ENCODE measurements around the gene BARX1. TPM values are rescaled to one million over a fixed set of nuclear protein-coding genes. Genes with fewer than 3 reads are reported as not detected.

The BARX1 gene, protein sequence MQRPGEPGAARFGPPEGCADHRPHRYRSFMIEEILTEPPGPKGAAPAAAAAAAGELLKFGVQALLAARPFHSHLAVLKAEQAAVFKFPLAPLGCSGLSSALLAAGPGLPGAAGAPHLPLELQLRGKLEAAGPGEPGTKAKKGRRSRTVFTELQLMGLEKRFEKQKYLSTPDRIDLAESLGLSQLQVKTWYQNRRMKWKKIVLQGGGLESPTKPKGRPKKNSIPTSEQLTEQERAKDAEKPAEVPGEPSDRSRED
- 1 to 10 TPM; 1.1 to 1.4 TPM for total RNA-seq

DNA sequence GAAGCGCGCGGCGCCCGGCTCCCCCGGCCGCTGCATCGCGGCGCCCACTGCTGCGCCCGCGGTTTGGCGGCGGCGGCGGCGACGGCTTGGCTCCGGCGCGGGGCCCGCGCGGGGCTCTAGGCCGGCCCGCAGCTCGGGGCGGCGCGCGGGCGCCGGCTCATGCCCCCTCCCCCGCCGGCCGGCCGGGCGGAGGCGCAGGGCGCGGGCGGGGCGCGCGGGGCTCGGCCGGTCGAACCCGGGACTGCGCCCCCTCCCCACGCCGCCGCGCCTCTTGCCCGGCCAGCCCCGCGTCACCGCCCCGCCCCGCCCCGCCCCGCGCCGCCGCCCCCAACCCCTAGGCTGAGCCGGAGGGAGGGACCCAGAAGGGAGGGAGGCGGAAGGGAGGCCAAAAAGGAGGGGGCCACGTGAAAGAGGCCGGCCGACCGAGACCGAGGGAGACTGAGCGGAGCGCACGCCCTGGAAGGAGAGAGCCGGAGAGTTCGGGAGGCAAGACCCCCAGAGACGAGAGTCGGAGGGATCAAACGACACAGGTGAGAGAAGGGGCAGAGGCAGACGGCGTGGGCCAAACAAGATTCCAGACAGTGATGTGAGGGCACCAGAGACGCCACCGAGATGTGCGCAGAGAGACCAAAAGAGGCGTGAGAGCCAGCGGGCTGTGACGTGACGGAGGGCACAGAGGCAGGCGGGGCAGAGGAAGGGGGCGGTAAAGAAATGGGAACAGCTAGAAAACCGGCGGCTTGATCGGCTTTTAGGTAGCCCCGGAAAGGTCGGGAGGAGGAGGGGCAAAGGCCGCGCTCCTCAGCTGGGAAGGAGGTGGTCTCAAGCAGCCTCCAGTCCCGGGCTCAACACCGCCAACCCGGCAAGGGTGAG lies at the start of gene BARX1:
Gene BARX1 (minus strand): TSS at position 245 of the 870 bp plus-strand sequence. CDS start 209 bp downstream, at position 36.
- peaks cover 32% of the 10 kb centered on the region for H3K4me1 Mint-ChIP-seq
- peak within 1 kb of the TSS; percentile 9 for H3K27ac Mint-ChIP-seq
- ATAC-seq (ENCODE audit: low read depth) = peak; percentile 21
- POLR2A ChIA-PET = no interaction called here
- peak; percentile 53 for DNase-seq
- peaks cover 1% of the 10 kb centered on the region for H3K9me3 Mint-ChIP-seq
- H3K36me3 Mint-ChIP-seq = peaks cover 7% of the 10 kb centered on the region
- peaks cover 73% of the 10 kb centered on the region for H3K27me3 Mint-ChIP-seq
- peak within 1 kb of the TSS; percentile 84 for H3K4me3 Mint-ChIP-seq

DNA sequence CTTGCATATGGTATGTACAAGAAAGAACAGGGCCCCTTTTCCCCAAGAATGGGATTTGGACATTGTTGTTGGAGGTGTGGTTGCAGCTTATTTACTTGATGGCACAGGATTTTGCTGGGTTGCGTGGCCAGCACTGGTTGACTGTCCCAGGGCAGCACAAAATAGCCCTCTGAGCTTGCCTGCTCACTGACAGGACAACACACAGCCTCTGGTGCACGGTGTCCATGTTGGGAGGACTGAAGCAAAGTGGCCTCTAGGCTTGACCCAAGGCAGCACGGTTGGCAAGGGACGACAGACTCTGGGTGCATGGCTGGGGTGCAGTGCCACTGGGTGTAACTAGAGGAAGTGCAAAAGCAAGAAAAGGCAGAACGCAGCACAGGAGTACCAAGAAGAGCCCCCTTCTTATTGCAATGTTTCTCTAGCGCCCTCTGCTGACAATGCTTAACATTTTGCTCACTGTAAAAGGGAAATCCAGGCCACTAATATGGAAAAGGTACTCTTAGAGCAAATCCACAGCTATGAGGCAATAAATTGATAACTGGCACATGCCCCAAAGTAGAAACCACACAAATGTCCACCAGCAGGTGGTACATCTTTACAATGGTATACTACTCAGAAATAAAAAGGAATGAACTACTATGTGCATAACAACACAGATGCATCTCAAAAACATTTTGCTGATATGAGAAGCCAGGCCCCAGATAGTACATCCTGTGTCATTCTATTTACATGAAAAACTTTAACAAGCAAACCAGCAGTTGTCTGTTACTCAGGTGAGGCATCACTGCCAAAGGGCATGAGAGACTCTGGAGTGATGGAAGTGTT lies 47.4 kb upstream of the BARX1 start:
- no peak for DNase-seq
- Mint-ChIP-seq H3K36me3 (no peaks in the 10 kb centered on the region), H3K4me3 (no peak overlapping the region), H3K27ac (no peak overlapping the region), H3K4me1 (no peaks in the 10 kb centered on the region), H3K9me3 (no peaks in the 10 kb centered on the region), H3K27me3 (peaks cover 4% of the 10 kb centered on the region)
- peak; percentile 42 for ATAC-seq (ENCODE audit: low read depth)
- POLR2A ChIA-PET = no interaction called here

DNA sequence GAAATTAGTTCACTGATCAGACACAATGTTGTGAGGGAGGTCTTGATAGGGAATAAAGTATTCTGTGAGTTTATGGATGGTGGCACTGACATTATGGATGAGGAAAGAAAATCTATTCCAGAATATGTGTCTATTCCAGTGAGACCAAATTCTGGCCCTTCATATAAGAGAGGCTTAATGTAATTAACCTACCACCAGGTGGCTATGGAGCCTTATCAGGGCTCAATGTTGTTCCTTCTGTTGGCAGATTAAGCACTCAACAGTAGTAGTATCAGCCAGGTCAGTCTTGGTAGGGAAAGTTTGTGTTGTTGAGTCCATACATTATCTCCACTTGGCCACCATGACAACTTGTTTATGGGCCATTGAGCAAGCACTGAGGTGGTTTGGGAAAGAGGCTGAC lies 41.7 kb upstream of the BARX1 start:
- H3K27me3 Mint-ChIP-seq = peaks cover 13% of the 10 kb centered on the region
- H3K4me3 Mint-ChIP-seq = no peak overlapping the region
- no peak for ATAC-seq (ENCODE audit: low read depth)
- POLR2A ChIA-PET = no interaction called here
- no peak for DNase-seq
- H3K27ac Mint-ChIP-seq = no peak overlapping the region
- no peaks in the 10 kb centered on the region for H3K9me3 Mint-ChIP-seq
- no peaks in the 10 kb centered on the region for H3K4me1 Mint-ChIP-seq
- no peaks in the 10 kb centered on the region for H3K36me3 Mint-ChIP-seq

DNA sequence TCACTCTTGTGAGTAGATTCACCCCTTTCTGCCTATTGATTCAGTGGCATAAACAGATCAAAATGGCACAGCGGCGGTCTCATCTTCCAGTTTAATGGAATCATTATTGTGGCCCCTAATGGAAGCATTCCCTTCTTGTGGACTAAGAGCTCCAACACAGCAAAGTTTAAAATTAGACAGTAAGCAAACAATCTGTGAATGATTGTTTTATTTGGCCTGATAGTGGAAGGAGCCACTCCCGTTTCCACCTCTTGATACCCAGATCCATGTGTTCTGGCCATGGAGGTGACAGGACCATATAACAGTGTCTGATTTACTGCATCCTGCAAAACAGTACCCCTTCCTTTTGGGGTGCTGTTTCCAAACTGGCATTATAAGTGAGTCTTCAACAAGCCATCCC lies 41.2 kb upstream of the BARX1 start:
- no peak for ATAC-seq (ENCODE audit: low read depth)
- Mint-ChIP-seq H3K4me3 (no peak overlapping the region), H3K27ac (no peak overlapping the region), H3K27me3 (peaks cover 13% of the 10 kb centered on the region), H3K4me1 (no peaks in the 10 kb centered on the region), H3K9me3 (no peaks in the 10 kb centered on the region), H3K36me3 (no peaks in the 10 kb centered on the region)
- POLR2A ChIA-PET = no interaction called here
- no peak for DNase-seq

DNA sequence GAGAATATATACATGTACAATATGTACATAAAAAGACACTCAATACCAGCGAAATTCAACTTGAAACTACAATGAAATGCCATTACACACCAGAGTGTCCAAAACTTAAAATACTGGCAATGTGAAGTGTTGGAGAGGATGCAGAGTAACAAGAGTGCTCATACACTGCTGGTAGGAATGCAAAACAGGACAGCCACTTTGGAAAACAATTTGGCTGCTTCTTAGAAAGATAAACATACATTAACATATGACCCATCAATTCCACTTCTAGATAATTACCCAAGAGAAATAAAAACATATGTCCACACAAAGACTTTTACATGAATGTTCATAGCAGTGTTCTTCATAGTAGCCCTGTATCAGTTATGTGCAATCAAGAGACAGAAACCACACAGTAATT lies 39.4 kb upstream of the BARX1 start:
- no peaks in the 10 kb centered on the region for H3K4me1 Mint-ChIP-seq
- H3K9me3 Mint-ChIP-seq = peaks cover 6% of the 10 kb centered on the region
- H3K4me3 Mint-ChIP-seq = no peak overlapping the region
- no peak overlapping the region for H3K27ac Mint-ChIP-seq
- ATAC-seq (ENCODE audit: low read depth) (no peak), DNase-seq (no peak)
- H3K36me3 Mint-ChIP-seq = no peaks in the 10 kb centered on the region
- peaks cover 24% of the 10 kb centered on the region for H3K27me3 Mint-ChIP-seq
- POLR2A ChIA-PET = no interaction called here

DNA sequence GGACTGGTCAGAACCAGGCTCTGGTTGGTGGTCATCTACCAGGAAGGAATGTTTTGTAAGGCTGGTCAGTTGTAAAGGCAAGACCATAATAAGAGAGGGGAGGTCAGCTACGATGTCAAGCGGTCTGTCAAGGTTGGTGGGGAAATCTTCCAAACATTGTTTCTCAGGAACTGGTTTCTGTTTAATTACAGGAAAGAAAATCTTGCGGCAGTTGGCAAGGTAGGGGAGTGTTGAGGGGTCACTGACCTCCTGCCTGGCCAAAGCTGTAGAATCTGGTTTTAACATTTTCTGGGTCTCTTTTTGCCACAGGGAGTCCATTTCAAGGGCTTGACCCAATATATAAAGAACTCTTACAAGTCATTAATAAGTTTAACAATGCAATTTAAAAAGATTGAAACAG lies 39.0 kb upstream of the BARX1 start:
- Mint-ChIP-seq H3K36me3 (no peaks in the 10 kb centered on the region), H3K4me1 (no peaks in the 10 kb centered on the region), H3K9me3 (peaks cover 8% of the 10 kb centered on the region), H3K4me3 (no peak overlapping the region), H3K27ac (no peak overlapping the region), H3K27me3 (peaks cover 25% of the 10 kb centered on the region)
- POLR2A ChIA-PET = no interaction called here
- DNase-seq (no peak), ATAC-seq (ENCODE audit: low read depth) (no peak)

DNA sequence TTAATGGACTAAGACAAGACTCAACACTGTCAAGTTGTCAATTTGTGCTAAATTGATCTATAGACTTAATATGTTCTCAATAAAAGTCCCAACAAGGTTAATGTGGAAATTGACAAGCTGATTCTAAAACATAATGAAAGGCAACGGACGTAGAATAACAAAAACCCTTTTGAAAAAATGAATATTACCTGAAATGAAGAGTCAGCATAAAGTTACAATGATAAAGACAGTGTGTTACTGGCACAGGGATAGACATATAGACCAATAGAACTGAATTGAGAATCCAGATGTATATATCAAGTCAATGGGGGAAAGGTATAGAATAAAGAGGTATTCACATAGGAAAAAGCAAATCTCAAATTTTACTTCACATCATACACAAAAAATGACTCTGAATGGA lies 37.7 kb upstream of the BARX1 start:
- H3K27me3 Mint-ChIP-seq = peaks cover 28% of the 10 kb centered on the region

DNA sequence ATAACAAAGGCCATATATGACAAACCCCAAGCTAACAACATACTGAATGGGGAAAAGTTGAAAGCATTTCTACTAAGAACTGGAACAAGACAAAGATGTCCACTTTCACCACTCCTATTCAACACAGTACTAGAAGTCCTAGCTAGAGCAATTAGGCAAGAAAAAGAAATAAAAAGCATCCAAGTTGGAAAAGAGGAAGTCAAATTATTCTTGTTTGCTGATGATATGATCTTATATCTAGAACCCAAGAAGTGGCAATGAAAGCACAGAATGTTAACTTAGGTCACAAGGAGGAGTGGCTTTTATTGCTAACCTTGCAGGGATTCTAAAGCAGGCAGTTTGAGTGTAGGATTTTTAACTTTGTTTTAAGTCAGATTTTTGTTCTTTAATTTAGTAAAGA lies 35.3 kb upstream of the BARX1 start:
- Mint-ChIP-seq H3K27me3 (peaks cover 39% of the 10 kb centered on the region), H3K9me3 (peaks cover 22% of the 10 kb centered on the region), H3K27ac (no peak overlapping the region), H3K4me3 (no peak overlapping the region), H3K36me3 (peaks cover 2% of the 10 kb centered on the region), H3K4me1 (no peaks in the 10 kb centered on the region)
- DNase-seq (no peak), ATAC-seq (ENCODE audit: low read depth) (no peak)
- POLR2A ChIA-PET = no interaction called here

More for the DNA sequence above, 37.7 kb upstream of the BARX1 start:
- ATAC-seq (ENCODE audit: low read depth) = no peak
- POLR2A ChIA-PET = no interaction called here
- no peaks in the 10 kb centered on the region for H3K4me1 Mint-ChIP-seq
- DNase-seq = no peak
- peaks cover 10% of the 10 kb centered on the region for H3K9me3 Mint-ChIP-seq
- H3K4me3 Mint-ChIP-seq = no peak overlapping the region
- H3K27ac Mint-ChIP-seq = no peak overlapping the region
- no peaks in the 10 kb centered on the region for H3K36me3 Mint-ChIP-seq

DNA sequence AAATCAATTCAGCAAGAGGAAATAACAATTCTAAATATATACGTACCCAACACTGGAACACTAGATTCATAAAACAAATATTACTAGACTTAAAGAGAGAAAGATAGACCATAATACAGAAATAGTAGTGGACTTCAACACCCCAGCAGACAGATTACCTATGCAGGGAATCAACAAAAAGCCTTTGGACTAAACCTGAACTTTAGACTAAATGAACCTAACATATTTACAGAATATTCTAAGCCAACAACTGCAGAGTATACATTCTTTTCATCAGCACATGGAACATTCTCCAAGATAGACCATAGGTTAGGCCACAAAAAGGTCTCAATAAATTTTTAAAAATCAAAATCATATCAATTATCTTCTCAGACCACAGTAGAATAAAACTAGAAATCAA lies 32.9 kb upstream of the BARX1 start:
- ATAC-seq (ENCODE audit: low read depth) (no peak), DNase-seq (no peak)
- H3K27ac Mint-ChIP-seq = no peak overlapping the region
- peaks cover 37% of the 10 kb centered on the region for H3K27me3 Mint-ChIP-seq
- peaks cover 2% of the 10 kb centered on the region for H3K36me3 Mint-ChIP-seq
- no peak overlapping the region for H3K4me3 Mint-ChIP-seq
- H3K9me3 Mint-ChIP-seq = peaks cover 27% of the 10 kb centered on the region
- POLR2A ChIA-PET = no interaction called here
- H3K4me1 Mint-ChIP-seq = no peaks in the 10 kb centered on the region

DNA sequence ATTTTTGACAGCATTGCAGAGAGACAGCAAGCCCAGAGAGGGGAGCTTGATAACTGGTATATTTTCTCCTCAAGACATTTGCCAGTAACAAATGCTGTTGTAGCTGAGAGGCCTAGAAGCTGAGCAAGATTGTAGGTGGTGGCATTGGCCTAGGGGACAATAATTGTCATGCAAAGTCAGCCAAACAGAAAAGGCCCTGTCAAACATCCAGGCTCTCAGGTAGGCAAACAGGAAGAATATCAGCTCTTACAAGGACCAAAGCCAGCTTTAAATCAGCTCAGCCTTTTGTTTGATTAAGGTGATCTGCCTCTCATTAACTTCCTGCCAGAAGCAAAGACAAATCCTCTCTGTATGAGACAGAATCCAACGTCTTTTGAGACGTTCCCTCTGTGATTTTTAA lies 29.7 kb upstream of the BARX1 start:
- Mint-ChIP-seq H3K9me3 (peaks cover 23% of the 10 kb centered on the region), H3K4me3 (no peak overlapping the region), H3K27me3 (peaks cover 35% of the 10 kb centered on the region), H3K4me1 (no peaks in the 10 kb centered on the region), H3K36me3 (peaks cover 2% of the 10 kb centered on the region), H3K27ac (no peak overlapping the region)
- no peak for ATAC-seq (ENCODE audit: low read depth)
- no peak for DNase-seq
- POLR2A ChIA-PET = interaction anchor here (0.6 kb wide), 1 partner anchor 827 kb away, joined by 3 read pairs; no protein-coding TSS in a partner anchor

DNA sequence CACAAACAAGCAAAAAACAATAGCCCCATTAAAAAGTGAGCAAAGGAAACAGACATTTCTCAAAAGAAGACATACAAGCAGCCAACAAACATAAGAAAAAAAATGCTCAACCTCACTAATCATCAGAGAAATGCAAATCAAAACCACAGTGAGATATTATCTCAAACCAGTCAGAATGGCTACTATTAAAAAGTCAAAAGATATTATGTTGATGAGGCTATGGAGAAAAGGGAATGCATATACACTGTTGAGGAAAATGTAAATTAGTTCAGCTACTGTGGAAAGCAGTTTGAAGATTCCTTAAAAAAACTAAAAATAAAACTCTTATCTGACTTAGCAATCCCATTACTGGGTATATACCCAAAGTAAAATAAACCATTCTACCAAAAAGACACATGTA lies 28.7 kb upstream of the BARX1 start:
- no peak for DNase-seq
- H3K36me3 Mint-ChIP-seq = peaks cover 2% of the 10 kb centered on the region

DNA sequence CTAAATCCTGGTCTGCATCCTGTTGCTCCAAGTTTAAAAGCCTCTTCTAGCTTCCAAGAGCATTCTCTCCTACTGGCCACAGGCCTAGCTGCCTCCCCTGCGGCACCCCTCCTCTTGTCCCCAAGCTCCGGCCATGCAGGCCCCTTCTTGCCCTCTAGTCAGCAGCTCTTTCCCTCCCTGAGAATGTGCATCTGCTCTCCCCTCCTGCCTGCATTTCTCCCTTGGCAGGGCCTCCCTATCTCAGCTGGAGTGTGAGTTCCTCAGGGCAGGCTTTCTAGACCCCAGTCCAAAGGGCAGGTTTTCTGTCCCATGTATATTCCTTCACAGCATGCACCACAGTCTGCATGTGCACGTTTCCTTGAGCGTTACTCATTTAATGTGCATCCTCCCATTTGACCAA lies 24.6 kb upstream of the BARX1 start:
- H3K27ac Mint-ChIP-seq = no peak overlapping the region
- ATAC-seq (ENCODE audit: low read depth) = no peak
- peaks cover 3% of the 10 kb centered on the region for H3K9me3 Mint-ChIP-seq
- H3K27me3 Mint-ChIP-seq = peaks cover 19% of the 10 kb centered on the region
- POLR2A ChIA-PET = no interaction called here
- H3K4me3 Mint-ChIP-seq = no peak overlapping the region
- no peaks in the 10 kb centered on the region for H3K36me3 Mint-ChIP-seq
- DNase-seq = no peak
- no peaks in the 10 kb centered on the region for H3K4me1 Mint-ChIP-seq

More for the DNA sequence above, 28.7 kb upstream of the BARX1 start:
- no peak overlapping the region for H3K27ac Mint-ChIP-seq
- POLR2A ChIA-PET = no interaction called here
- no peak for ATAC-seq (ENCODE audit: low read depth)
- no peaks in the 10 kb centered on the region for H3K4me1 Mint-ChIP-seq
- peaks cover 17% of the 10 kb centered on the region for H3K9me3 Mint-ChIP-seq
- H3K27me3 Mint-ChIP-seq = peaks cover 32% of the 10 kb centered on the region
- H3K4me3 Mint-ChIP-seq = no peak overlapping the region

DNA sequence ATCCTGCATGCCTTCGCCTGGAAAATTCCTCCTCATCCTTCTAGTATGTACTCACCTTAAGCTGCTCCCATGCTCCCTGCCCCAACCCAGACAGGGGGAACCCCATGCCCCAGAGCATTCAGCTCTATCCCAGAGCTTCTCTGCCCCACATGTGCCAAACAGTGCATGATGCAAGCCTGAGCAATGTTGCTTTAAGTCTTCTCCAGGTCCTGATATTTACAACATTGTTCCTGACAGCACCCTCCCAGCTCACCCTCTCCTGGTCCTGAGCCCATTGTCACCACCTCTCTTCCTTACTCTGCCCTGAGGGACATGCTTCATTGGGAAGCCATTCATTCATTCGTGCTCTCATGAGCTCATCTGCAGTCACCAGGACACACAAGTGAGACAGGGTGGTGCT lies 23.4 kb upstream of the BARX1 start:
- ATAC-seq (ENCODE audit: low read depth) (no peak), DNase-seq (no peak)
- Mint-ChIP-seq H3K9me3 (no peaks in the 10 kb centered on the region), H3K36me3 (no peaks in the 10 kb centered on the region), H3K4me1 (no peaks in the 10 kb centered on the region), H3K27me3 (peaks cover 13% of the 10 kb centered on the region), H3K27ac (no peak overlapping the region), H3K4me3 (no peak overlapping the region)
- POLR2A ChIA-PET = no interaction called here

Data from activated naive CD8-positive, alpha-beta T cell treated with anti-CD3 and anti-CD28 coated beads, Interleukin-2, amount 10 ng/mL, durations not matched to agents 7 days and 5 days (primary cell).